Stimulated activated CD4-positive, alpha-beta T cell treated with anti-CD3 and anti-CD28 coated beads, Interleukin-15, amount 100 ng/mL, for 1 hour (primary cell): ENCODE measurements around the gene IFT27.

Experiments used
- DNase-seq, 2 donors: peaks; one replicate each; pipeline ENCODE4 v3.0.0-alpha.2; 2020; ENCODE audit warnings: low read depth in 1 of 2, low spot score in 1 of 2

Gene IFT27

GRCh38 chr22:36775964-36776669, at the start of gene IFT27:
Gene IFT27 (minus strand): TSS chr22:36776119. CDS start chr22:36775707, 412 bp downstream.
- DNase-seq: peak; percentile 75 to 90

- DNase-seq: no peak
Measured at GRCh38 chr22:36824655-36825054, 48.7 kb upstream of the IFT27 start.

DNA sequence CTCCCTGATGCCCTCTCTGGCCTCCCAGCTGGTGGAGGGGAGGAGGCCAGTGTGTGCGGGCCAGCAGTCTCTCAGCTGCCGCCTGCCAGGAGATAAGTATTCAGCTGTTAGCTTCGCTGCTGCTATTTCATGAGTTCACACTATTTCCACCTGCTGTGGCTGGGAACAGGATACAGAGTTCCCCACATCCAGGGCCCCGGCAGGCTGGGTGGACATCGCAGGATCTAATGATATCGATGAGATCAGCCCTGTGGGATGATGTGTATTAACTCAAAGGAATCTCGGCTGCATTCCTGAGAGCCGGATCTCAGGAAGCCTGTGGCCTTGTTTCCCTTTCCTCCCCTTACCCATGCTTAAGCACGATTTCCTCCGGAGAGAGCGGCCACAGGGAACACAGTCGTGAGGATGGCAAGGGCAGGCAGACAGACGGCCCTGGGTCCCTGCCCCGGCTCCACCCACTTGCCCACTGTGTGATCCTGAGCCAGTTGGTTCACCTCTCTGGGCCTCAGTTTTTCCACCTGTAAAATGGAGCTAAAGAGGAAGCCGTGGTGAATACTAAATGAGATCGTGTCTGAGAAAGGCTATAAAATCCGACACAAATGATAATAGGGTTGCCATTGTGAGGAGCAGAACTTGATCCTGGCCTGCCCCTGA, 47.4 kb upstream of the IFT27 start:
- no peak for DNase-seq

GRCh38 chr22:36822581-36822980, 46.7 kb upstream of the IFT27 start:
- DNase-seq: no peak

GRCh38 chr22:36819112-36819511, 43.2 kb upstream of the IFT27 start:
- DNase-seq: no peak

- DNase-seq: no peak
Measured at GRCh38 chr22:36818010-36818642, 42.2 kb upstream of the IFT27 start.

DNA sequence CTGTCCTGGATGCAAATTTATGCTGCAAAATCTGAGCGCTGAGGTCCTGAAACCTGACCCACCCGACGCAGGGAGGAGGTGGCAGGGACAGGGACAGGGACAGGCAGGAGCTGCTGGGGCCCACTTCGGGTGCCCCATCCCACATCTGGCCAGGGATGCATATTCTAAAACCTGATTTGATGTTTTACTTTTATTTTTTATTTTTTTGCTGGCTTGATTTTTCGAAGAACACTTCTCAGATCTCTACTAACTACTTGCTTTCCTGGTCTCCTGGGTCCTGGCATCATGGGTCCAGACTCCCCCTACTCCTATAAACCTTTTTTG, 41.6 kb upstream of the IFT27 start:
- no peak for DNase-seq

DNA sequence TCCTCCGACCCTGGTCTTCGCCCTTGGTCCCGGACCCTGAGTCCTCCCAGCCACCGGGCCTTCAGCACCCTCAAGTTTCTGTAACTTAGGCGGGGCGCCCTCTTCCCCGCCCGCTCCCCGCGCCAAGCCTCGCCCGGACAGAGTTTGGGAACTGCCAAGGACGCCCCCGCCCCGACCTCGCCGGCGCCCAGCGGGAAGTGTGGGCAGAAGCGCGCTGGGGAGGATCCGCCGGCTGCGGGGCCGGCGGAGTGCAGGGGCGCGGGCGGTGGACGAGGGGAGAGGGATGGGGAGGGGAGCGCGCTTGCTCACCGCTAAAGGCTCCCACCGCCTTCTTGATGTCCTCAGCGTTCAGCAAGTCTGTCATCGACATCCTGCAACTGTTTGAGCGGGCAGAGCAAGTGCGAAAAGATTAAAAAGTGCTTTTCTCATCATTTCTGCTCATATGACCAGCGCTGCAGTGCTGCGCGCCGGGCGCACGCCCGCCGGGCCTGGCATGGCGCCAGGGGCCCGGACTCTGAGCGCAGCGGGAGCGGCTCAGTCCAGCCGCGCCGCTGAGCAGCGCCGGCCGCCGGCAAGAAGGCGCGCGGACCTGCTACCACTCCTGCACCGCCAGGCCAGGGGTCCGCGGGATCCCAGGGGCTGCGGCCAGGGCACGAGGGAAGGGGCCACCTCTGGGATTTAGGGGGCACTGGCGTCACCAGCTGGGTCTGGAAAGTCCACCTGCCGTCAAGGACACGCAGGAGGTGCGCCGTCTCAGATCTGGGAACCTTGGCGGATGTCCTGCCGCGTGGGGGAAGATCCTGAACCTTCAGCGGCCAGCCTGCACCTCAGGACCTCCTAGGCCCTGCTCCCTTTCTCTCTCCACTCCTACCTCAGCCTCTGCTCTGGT, 41.0 kb upstream of the IFT27 start, which contains the start of gene PVALB:
PVALB (minus strand) TSS at position 400 of the 889 bp plus-strand sequence; CDS start at position 370, 30 bp downstream.
- DNase-seq: no peak

DNA sequence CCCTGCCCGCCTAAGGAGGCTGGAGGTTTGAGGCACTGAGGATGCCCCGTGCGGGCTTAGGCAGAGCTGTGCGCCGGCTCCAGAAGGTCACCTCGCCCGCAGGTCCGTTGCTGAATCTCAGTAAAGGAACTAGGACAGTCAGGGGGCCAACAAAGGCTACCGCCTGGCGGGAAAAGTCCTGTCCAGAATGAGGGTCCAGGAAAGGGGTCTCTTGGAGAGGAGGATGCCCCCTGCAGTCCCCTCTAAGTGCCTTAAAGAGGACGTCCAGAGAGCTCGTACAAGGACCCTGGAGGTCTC, 40.4 kb upstream of the IFT27 start:
- no peak for DNase-seq

DNA sequence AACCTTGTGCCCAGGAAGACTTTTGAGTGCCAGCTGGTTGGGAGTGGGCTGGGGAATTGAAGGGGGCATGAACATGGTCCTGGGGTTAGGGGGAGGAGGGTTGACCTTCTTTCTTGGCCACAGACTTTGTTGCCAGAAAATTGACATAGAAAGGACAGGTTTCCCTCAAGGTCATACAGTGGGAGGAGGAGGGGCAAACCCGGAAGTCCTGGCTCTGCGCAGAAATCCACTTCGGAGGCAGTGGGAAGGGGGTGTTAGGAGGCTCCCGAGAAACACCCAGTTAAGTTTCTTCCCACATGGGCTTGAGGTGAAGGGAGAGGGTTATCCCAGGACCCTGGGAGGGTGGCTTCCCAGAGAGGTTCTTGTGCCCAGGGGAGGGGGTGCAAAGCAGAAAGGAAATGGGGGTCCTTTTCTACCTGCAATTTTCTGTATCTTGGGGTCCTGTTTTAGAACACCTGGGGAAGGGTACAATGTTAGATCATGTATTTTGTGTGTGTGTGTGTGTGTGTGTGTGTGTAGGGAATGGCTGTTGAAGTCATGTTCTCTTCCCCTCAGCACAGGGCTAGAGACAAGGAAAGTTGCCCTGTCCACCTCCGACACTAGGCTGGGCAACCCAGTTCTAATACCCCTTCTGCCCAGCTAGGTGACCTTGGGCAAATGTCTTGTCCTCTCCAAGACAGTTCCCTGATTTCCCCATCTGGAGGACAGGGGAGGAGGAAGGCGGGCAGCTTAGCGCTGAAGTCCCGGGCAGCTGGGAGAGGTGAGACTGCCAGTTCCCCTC, 39.8 kb upstream of the IFT27 start:
- no peak for DNase-seq

DNA sequence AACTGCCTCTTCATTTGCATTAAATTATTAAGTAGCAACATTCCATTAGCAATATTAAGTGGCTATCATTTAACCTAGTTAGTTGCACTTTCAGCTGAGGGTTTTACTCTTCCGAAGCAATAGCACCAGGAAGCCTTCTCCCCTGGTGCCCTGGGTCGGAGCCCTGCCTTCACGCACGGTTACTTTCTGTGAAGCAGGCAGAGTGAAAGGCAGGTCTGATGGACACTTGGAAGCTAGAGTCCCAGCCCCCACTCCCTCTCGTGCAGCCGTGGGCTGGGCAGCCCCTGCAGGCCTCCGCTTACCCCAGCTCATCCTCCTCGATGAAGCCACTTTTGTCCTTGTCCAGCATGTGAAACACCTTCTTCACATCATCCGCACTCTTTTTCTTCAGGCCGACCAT, 38.9 kb upstream of the IFT27 start:
- no peak for DNase-seq

GRCh38 chr22:36811094-36811800, 35.3 kb upstream of the IFT27 start:
- no peak for DNase-seq

DNA sequence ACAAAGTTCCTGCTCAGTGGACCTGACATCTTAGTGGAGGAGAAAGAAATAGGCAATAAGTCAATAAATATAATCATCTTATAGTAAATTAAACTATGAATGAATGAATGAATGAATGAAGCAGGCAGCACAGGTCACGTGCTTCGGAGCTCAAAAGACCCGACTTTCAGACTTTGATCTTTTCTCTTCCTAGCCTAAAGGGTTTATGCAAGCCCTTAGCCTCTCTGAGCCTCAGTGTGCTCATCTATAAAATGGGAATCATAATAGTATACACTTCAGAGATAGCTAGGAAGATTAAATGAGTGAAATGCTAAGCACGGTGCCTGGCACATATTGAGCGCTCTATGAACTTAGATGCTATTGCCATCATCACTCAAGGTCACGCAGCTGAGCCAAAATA, 33.4 kb upstream of the IFT27 start:
- DNase-seq: no peak

GRCh38 chr22:36808721-36809344, 32.9 kb upstream of the IFT27 start:
- DNase-seq: no peak

- no peak for DNase-seq
Measured at GRCh38 chr22:36807627-36808026, 31.7 kb upstream of the IFT27 start.

DNA sequence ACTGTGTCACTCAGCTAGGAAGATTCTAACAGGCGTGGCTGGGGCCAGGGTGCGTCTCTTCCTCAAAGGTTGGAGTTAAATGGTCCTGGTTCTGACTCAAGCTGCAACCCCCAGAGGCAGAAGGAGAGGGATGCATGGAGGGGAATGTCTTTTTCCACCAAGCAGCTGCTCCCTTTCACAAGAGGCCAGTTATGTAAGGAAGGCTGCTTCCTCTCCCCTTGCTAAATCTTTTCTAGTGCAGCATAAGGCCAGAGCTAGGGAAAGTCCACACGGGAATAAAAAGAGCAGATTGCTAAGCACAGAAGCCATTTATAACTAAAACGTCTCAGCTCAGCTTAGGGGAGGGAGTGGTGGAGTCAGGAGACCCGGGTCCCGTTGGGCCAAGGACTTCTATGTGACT, 30.9 kb upstream of the IFT27 start:
- DNase-seq: no peak

GRCh38 chr22:36803358-36803757, 27.4 kb upstream of the IFT27 start:
- DNase-seq: no peak

DNA sequence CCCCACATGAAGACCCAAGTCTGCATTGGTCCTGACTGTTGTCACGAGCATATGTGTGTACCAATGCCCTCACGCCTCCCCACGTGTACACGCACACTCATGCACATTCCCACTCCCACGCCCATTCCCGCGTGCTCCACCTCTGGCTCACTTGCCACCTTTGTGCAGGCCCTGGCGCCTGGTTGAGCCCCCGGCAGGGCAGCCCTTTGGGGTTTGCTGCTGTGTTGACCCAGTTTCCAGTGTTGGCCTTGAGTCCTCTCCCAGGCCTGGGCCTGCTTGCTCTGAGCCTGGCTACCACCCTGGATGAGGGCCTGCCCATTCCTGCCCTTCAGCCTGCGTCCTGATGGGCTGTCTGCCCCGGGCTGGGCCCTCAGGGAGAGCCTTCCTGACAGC, 22.8 kb upstream of the IFT27 start:
- DNase-seq: no peak

DNA sequence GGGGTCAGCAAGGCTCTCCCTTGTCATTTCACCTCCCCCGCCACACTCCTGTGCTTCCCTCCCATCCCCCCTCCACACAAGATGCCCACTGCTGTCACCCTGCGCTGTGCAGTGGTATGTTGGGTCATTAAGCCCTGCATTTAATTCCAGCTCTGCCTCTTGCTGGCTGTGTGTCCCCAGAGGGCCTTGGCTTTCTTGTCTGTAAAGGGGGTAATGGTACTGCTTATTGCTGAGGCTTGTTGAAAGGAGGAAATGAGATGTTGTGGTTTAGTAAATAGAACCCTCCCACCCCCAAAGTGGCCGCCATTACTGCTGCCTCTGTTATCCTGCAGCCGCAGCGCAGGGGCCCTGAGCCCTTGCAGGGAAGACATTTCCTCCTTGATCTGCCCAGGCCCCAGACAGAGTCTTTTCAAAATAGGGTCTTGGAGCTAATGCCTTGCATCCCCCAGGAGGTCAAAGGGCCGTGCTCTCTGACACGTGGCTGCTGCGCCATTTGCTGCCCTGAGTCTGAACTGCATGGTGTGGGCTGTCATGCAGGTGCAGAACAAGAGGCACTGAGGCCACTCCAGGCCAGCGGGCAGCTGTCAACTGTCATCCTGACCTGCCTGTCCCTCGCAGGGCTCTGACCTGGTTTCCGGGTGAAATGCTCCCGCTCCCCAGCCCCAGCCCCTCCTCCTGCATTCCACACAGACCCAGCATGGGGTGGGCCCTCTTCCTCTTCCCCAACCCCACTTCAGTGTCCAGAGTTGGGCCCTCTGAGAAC, 22.2 kb upstream of the IFT27 start:
- no peak for DNase-seq
